Upper lobe of left lung (tissue), 4 donors: Measurements from ENCODE around the gene RSBN1L.

ENCODE experiments used
- CTCF ChIP-seq, 6 experiments: fragments of 450-650 bp in 4 of 6; fragments of 200-600 bp in 2 of 6; sonication (generic) in 2 of 6; IDR thresholded peaks; one replicate each; pipeline ENCODE4 v1.5.1; 2016 to 2019; ENCODE audit warnings: antibody characterized with exemption in 6 of 6
- POLR2A ChIP-seq, 4 donors: fragments of 450-650 bp; IDR thresholded peaks; one replicate each; pipeline ENCODE4 v1.5.1; 2016 to 2017; ENCODE audit warnings: antibody characterized with exemption in 4 of 4, mild to moderate bottlenecking in 2 of 4

- TF ChIP-seq CTCF (IDR thresholded peaks at IDR 0.05): no peak
- no peak for TF ChIP-seq POLR2A (IDR thresholded peaks at IDR 0.05)
Measured at GRCh38 chr7:77679608-77680007, 16.7 kb upstream of the RSBN1L start.
